ENCODE results near the gene PTPN9.

The PTPN9 gene

DNA sequence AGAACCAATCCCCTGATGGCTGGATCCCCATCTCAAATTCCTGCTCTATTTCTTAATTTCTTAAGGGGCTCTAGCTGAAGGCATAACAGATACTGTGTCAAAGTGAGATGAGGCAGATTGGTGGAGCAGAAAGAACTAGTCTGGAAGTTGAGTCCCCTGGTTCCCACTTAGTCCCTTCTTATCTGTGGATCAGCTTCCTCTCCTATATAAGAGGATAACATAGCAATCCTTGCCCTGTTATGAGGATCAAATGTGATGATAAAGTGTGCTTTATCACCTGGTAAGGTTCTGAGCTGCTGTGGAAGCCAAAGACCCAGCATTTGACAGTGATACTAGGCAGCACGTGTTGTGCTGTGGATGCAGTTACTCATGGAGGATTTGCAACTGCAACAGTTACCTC is 119.5 kb downstream of the PTPN9 start:
- TF ChIP-seq, protein P1, sequence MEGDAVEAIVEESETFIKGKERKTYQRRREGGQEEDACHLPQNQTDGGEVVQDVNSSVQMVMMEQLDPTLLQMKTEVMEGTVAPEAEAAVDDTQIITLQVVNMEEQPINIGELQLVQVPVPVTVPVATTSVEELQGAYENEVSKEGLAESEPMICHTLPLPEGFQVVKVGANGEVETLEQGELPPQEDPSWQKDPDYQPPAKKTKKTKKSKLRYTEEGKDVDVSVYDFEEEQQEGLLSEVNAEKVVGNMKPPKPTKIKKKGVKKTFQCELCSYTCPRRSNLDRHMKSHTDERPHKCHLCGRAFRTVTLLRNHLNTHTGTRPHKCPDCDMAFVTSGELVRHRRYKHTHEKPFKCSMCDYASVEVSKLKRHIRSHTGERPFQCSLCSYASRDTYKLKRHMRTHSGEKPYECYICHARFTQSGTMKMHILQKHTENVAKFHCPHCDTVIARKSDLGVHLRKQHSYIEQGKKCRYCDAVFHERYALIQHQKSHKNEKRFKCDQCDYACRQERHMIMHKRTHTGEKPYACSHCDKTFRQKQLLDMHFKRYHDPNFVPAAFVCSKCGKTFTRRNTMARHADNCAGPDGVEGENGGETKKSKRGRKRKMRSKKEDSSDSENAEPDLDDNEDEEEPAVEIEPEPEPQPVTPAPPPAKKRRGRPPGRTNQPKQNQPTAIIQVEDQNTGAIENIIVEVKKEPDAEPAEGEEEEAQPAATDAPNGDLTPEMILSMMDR (IDR thresholded peaks at IDR 0.05; ENCODE audit: insufficient read depth, low read length, poor library complexity, severe bottlenecking) = no peak
- TF ChIP-seq EZH2phosphoT487 (conservative IDR thresholded peaks at IDR 0.05; ENCODE audit: low read length) = no peak
- Histone ChIP-seq H3K4me3 (ENCODE audit: insufficient read depth, low read length, poor library complexity, severe bottlenecking) (no peak overlapping the region), H3K9ac (ENCODE audit: low read length) (no peak overlapping the region), H2AFZ (ENCODE audit: low read depth, low read length, severe bottlenecking) (no peak overlapping the region), H3K27me3 (ENCODE audit: low read length) (no peaks in the 10 kb centered on the region), H3K9me3 (ENCODE audit: insufficient read depth, low read length) (no peaks in the 10 kb centered on the region), H3K9me2 (replicated peaks; ENCODE audit: insufficient read depth, low read length) (no peaks in the 10 kb centered on the region), H4K20me1 (ENCODE audit: low read depth, low read length) (no peaks in the 10 kb centered on the region), H3K79me2 (ENCODE audit: insufficient read depth, low read length) (no peaks in the 10 kb centered on the region), H3K27ac (ENCODE audit: low read depth, low read length) (no peak overlapping the region), H3K4me2 (ENCODE audit: low read depth, low read length, poor library complexity, severe bottlenecking) (no peak overlapping the region), H3F3A (ENCODE audit: insufficient read depth) (no peaks in the 10 kb centered on the region; the same call in 1 of the 2 replicates), H3K36me3 (ENCODE audit: low read length) (no peaks in the 10 kb centered on the region)

- no peaks in the 10 kb centered on the region for H3K36me3 ChIP-seq (ENCODE audit: low read length)
- peak overlapping the region; percentile 62 for H3K4me2 ChIP-seq (ENCODE audit: low read depth, low read length, poor library complexity, severe bottlenecking)
- no peaks in the 10 kb centered on the region for H3K9me2 ChIP-seq (replicated peaks; ENCODE audit: insufficient read depth, low read length)
- no peaks in the 10 kb centered on the region for H3K27me3 ChIP-seq (ENCODE audit: low read length)
- H4K20me1 ChIP-seq (ENCODE audit: low read depth, low read length) = no peaks in the 10 kb centered on the region
- no peak overlapping the region for H3K27ac ChIP-seq (ENCODE audit: low read depth, low read length)
- H3K9ac ChIP-seq (ENCODE audit: low read length) = peak overlapping the region; percentile 82; the same call in 1 of the 2 replicates
- peaks cover 18% of the 10 kb centered on the region for H3F3A ChIP-seq (ENCODE audit: insufficient read depth)
- TF ChIP-seq, protein P1 (IDR thresholded peaks at IDR 0.05; ENCODE audit: insufficient read depth, low read length, poor library complexity, severe bottlenecking) = no peak
- TF ChIP-seq EZH2phosphoT487 (conservative IDR thresholded peaks at IDR 0.05; ENCODE audit: low read length) = no peak
- H3K9me3 ChIP-seq (ENCODE audit: insufficient read depth, low read length) = no peaks in the 10 kb centered on the region
- H3K79me2 ChIP-seq (ENCODE audit: insufficient read depth, low read length) = no peaks in the 10 kb centered on the region
- H3K4me3 ChIP-seq (ENCODE audit: insufficient read depth, low read length, poor library complexity, severe bottlenecking) = no peak overlapping the region
- no peak overlapping the region for H2AFZ ChIP-seq (ENCODE audit: low read depth, low read length, severe bottlenecking)
Observed at GRCh38 chr15:75456710-75457109, 122.4 kb downstream of the PTPN9 start.

DNA sequence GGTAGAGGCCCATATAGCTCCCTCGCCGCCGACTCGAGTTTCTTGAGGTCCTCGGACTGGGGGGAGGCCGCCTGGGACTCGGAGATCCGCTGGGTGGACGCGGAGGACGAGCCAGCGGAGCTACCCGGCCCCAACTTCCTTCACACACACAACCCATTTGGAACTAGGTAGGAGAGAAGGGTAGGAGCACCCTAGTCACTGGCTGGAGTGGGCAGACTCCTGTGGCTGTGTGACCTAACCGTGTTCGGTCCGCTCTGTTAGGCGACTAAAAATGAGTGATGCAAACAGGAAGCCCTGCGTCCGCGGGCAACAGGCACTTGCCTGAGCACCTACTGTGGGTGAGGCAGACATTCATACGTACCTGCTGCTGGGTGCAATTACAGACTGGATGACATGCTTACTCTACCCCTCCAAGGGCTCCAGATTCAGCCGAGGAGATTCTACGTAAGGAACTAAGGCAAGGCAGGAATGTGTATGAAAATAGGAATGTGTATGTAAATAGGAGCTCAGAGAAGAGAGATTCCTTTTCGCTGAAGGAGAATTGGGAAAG is 123.1 kb downstream of the PTPN9 start:
- Histone ChIP-seq H3K4me3 (ENCODE audit: insufficient read depth, low read length, poor library complexity, severe bottlenecking) (peak overlapping the region; percentile 99), H3K27me3 (ENCODE audit: low read length) (no peaks in the 10 kb centered on the region), H3F3A (ENCODE audit: insufficient read depth) (peaks cover 18% of the 10 kb centered on the region), H4K20me1 (ENCODE audit: low read depth, low read length) (no peaks in the 10 kb centered on the region), H2AFZ (ENCODE audit: low read depth, low read length, severe bottlenecking) (peak overlapping the region; percentile 98), H3K9ac (ENCODE audit: low read length) (peak overlapping the region; percentile 82), H3K9me2 (replicated peaks; ENCODE audit: insufficient read depth, low read length) (no peaks in the 10 kb centered on the region), H3K79me2 (ENCODE audit: insufficient read depth, low read length) (no peaks in the 10 kb centered on the region), H3K36me3 (ENCODE audit: low read length) (no peaks in the 10 kb centered on the region), H3K27ac (ENCODE audit: low read depth, low read length) (peak overlapping the region; percentile 94), H3K4me2 (ENCODE audit: low read depth, low read length, poor library complexity, severe bottlenecking) (peak overlapping the region; percentile 62), H3K9me3 (ENCODE audit: insufficient read depth, low read length) (no peaks in the 10 kb centered on the region)
- no peak for TF ChIP-seq EZH2phosphoT487 (conservative IDR thresholded peaks at IDR 0.05; ENCODE audit: low read length)
- TF ChIP-seq, protein P1 (IDR thresholded peaks at IDR 0.05; ENCODE audit: insufficient read depth, low read length, poor library complexity, severe bottlenecking) = no peak

Measured in SU-DHL-6 (cell line).